NT2/D1 (cell line): ENCODE measurements around the gene ARHGEF37.

Source experiments
- SUZ12 ChIP-seq: IDR thresholded peaks from 2 replicates; pipeline ENCODE4 v1.6.1; 2011; ENCODE audit not compliant: insufficient read length, insufficient read depth; ENCODE audit errors: extremely low read depth
- YY1 ChIP-seq: IDR thresholded peaks from 2 replicates; pipeline ENCODE4 v1.6.1; 2011; ENCODE audit not compliant: insufficient read length, insufficient read depth
- ZNF274 ChIP-seq: IDR thresholded peaks from 2 replicates; pipeline ENCODE4 v1.6.1; 2011; ENCODE audit warnings: mild to moderate bottlenecking, low read depth, low read length

- TF ChIP-seq YY1 = no peak
- TF ChIP-seq ZNF274 = no peak
- TF ChIP-seq SUZ12 = no peak
Observed at GRCh38 chr5:149681252-149681651, 100.0 kb downstream of the ARHGEF37 start.
